Ovary (tissue), 3 donors: ENCODE measurements around the gene FHIP1A.

Experiments
- CTCF ChIP-seq, 3 donors: fragments of 450-650 bp in 2 of 3; fragments of 200-600 bp in 1 of 3; IDR thresholded peaks; one replicate each; pipeline versions ENCODE4 v1.5.1 to v1.8.0; 2016 to 2022; ENCODE audit warnings: antibody characterized with exemption in 3 of 3, mild to moderate bottlenecking in 1 of 3
- EP300 ChIP-seq: sonication (generic); formaldehyde crosslinking; IDR thresholded peaks from one replicate; pipeline ENCODE4 v1.6.1; 2017; ENCODE audit warnings: antibody characterized with exemption
- POLR2A ChIP-seq: fragments of 450-650 bp; IDR thresholded peaks from one replicate; pipeline ENCODE4 v1.6.1; 2017; ENCODE audit warnings: antibody characterized with exemption, mild to moderate bottlenecking, moderate library complexity
- donor health status: DM: no; HTN: no; CAD: no.

DNA sequence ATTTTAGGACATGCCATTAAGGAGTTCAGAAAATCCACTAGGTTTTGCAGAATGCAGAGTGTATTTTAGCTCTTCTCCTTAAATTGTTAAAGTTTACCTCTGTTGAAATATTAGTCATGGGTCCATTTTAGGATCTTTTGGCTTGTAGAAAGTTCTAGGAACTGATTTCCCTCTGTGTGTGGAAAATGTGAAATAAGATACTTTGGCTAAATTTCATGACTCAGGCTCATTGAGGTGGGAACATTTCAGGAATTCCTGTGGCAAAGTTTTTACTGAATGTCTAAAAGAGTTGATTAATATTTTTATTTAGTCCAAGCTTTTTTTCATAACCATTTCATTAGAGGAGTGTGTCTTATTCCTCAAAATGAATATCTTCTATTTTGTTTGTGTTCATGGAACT, 7.0 kb downstream of the FHIP1A start:
- TF ChIP-seq CTCF (IDR thresholded peaks at IDR 0.05) (no peak), EP300 (no peak), POLR2A (no peak)
